Esophagus squamous epithelium (tissue), 5 donors: Measurements from ENCODE around the gene SARM1. TPM values are rescaled to one million over a fixed set of nuclear protein-coding genes. Genes with fewer than 3 reads are reported as not detected.

Experiments
- DNase-seq: peaks from one replicate; lab custom pipeline; 2025; lab: John Stamatoyannopoulos, UW
- H3K27ac ChIP-seq, 4 donors: fragments of 200-600 bp; sonication (generic); one replicate each; pipeline ENCODE4 v1.5.1; 2016 to 2019; ENCODE audit warnings: mild to moderate bottlenecking in 1 of 4
- H3K27me3 ChIP-seq, 4 donors: fragments of 200-600 bp; sonication (generic); 1 replicate in 3 of 4; 2 replicates in 1 of 4; pipeline versions ENCODE4 v1.5.1 to v1.6.0; 2017 to 2021; ENCODE audit warnings: antibody characterized with exemption in 1 of 4
- H3K36me3 ChIP-seq, 3 donors: fragments of 200-600 bp; sonication (generic); one replicate each; pipeline ENCODE4 v1.5.1; 2016 to 2019
- H3K4me1 ChIP-seq, 3 donors: fragments of 200-600 bp; sonication (generic); one replicate each; pipeline ENCODE4 v1.5.1; 2017 to 2019
- H3K4me3 ChIP-seq, 4 donors: fragments of 200-600 bp; sonication (generic); 1 replicate in 3 of 4; 2 replicates in 1 of 4; pipeline ENCODE4 v1.5.1; 2016 to 2019; ENCODE audit warnings: mild to moderate bottlenecking in 2 of 4, moderate library complexity in 1 of 4
- H3K9me3 ChIP-seq, 3 donors: fragments of 200-600 bp; sonication (generic); one replicate each; pipeline ENCODE4 v1.5.1; 2016 to 2019
- POLR2A ChIP-seq, 4 donors: fragments of 450-650 bp; IDR thresholded peaks; one replicate each; pipeline ENCODE4 v1.6.1; 2017; ENCODE audit warnings: antibody characterized with exemption in 4 of 4, mild to moderate bottlenecking in 4 of 4, moderate library complexity in 3 of 4
- WGBS, 2 donors: methylation state at CpG; one replicate each; pipeline ENCODE4 v1.1.5; 2018; 5-methylcytosine and 5-hydroxymethylcytosine counted together
- intact Hi-C: fragments of 100-400 bp; cut with DNase I; formaldehyde crosslinking; loops from one replicate; pipeline ENCODE4 v1.15.0; 2022
- total RNA-seq, 4 donors: library from RNA; depleted of rRNA; stranded (reverse); fragments of >200 nt; gene quantifications; one replicate each; pipeline ENCODE4 v1.1.0, GENCODE V29; 2016
- TF ChIP-seq, protein P1 (sequence below), 6 experiments: fragments of 450-650 bp in 4 of 6; fragments of 200-600 bp in 2 of 6; sonication (generic) in 2 of 6; IDR thresholded peaks; one replicate each; pipeline ENCODE4 v1.5.1; 2016 to 2019; ENCODE audit warnings: antibody characterized with exemption in 6 of 6, mild to moderate bottlenecking in 4 of 6, moderate library complexity in 4 of 6
- donor health status: DM: yes; HTN: yes; CAD: no.

Gene SARM1
- total RNA-seq, 4 donors from 2014 or later = 1.1 to 7.2 (median 2.5) TPM

DNA sequence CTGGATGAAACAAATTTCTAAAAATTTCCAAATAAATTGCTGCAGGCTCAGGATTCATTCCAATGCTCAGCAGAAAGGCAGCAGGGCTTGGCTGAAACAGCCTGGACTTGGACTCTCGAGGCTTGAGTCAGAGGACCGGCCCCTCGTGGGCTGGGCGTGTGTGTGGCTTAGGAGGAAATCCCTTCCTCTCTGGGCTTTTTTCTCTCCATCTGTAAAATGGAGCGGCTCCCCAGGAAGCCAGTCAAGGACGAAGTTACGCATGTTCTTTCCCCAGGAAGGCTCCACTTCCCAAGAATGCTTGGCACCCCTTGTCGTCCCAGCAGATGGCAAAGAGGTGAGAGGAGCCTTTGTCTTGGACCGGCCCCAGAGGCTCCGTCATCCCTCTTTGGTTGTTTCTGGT, 21.0 kb downstream of the SARM1 start:
- Histone ChIP-seq H3K9me3 (no peaks in the 10 kb centered on the region), H3K4me3 (no peak overlapping the region), H3K27me3 (no peaks in the 10 kb centered on the region), H3K36me3 (peaks cover 0 to 98% (median 11%) of the 10 kb centered on the region in 3 donors), H3K4me1 (no peaks in the 10 kb centered on the region), H3K27ac (no peak overlapping the region)
- WGBS, 2 donors = 70 to 72% methylated on average over 8 to 10 of the region's 10 CpGs
- TF ChIP-seq POLR2A (IDR thresholded peaks at IDR 0.05) = no peak
- TF ChIP-seq, protein P1, sequence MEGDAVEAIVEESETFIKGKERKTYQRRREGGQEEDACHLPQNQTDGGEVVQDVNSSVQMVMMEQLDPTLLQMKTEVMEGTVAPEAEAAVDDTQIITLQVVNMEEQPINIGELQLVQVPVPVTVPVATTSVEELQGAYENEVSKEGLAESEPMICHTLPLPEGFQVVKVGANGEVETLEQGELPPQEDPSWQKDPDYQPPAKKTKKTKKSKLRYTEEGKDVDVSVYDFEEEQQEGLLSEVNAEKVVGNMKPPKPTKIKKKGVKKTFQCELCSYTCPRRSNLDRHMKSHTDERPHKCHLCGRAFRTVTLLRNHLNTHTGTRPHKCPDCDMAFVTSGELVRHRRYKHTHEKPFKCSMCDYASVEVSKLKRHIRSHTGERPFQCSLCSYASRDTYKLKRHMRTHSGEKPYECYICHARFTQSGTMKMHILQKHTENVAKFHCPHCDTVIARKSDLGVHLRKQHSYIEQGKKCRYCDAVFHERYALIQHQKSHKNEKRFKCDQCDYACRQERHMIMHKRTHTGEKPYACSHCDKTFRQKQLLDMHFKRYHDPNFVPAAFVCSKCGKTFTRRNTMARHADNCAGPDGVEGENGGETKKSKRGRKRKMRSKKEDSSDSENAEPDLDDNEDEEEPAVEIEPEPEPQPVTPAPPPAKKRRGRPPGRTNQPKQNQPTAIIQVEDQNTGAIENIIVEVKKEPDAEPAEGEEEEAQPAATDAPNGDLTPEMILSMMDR (IDR thresholded peaks at IDR 0.05) = no peak
- DNase-seq = no peak
- intact Hi-C loops = no loop called here

DNA sequence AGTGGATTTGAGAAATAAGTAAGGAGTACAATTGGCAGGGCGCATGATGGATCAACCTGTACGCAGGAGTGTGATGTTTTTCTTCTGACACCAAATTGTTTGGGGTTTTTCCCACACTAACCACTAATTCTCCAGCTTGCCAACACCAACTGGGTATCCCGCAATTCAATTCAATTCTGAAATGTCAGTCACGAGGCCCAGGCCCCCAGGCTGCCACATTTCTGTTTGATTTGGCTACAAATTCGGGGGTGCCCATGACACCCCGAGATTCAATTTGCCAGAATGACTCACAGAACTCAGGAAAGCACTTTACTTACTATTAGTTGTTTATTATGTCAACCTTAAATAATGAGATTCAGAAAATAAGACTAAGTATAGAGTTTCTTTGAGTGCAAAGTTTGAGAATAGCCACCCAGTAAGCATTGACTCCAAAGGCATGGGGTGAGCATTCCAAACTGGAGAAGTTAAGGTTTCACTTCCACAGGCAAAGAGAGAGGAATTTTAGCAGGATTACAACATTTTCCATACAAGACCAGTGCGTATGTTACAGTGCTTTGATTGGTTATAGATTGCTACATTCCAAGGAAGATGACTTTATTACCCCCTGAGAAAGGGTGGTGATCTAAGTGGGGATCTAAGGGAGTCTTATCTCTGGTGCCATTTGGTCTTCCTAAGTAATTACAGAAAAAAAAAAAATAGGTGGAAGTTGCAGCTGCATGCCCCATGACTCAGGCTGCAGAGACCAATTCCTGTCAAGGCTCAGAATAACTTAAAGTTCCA, 23.0 kb downstream of the SARM1 start:
- WGBS, 2 donors = 51 to 73% methylated on average over 7 of the region's 7 CpGs
- intact Hi-C loops = no loop called here
- Histone ChIP-seq H3K9me3 (no peaks in the 10 kb centered on the region), H3K27ac (no peak overlapping the region), H3K36me3 (peaks cover 0 to 97% (median 11%) of the 10 kb centered on the region in 3 donors), H3K4me1 (no peaks in the 10 kb centered on the region), H3K4me3 (no peak overlapping the region), H3K27me3 (no peaks in the 10 kb centered on the region)
- DNase-seq = no peak
- no peak for TF ChIP-seq POLR2A (IDR thresholded peaks at IDR 0.05)
- TF ChIP-seq, protein P1 (IDR thresholded peaks at IDR 0.05) = no peak

- no peak overlapping the region for H3K4me3 ChIP-seq
- DNase-seq = no peak
- no peaks in the 10 kb centered on the region for H3K4me1 ChIP-seq
- H3K27me3 ChIP-seq = no peaks in the 10 kb centered on the region
- intact Hi-C loops = no loop called here
- TF ChIP-seq POLR2A (IDR thresholded peaks at IDR 0.05) = no peak
- TF ChIP-seq, protein P1 (IDR thresholded peaks at IDR 0.05) = no peak
- peaks cover 0 to 96% (median 11%) of the 10 kb centered on the region in 3 donors for H3K36me3 ChIP-seq
- WGBS, 2 donors = 56 to 78% methylated on average over 2 of the region's 2 CpGs
- H3K27ac ChIP-seq = no peak overlapping the region
- H3K9me3 ChIP-seq = no peaks in the 10 kb centered on the region
These were observed 23.9 kb downstream of the SARM1 start for GRCh38 chr17:28395426-28395825.

DNA sequence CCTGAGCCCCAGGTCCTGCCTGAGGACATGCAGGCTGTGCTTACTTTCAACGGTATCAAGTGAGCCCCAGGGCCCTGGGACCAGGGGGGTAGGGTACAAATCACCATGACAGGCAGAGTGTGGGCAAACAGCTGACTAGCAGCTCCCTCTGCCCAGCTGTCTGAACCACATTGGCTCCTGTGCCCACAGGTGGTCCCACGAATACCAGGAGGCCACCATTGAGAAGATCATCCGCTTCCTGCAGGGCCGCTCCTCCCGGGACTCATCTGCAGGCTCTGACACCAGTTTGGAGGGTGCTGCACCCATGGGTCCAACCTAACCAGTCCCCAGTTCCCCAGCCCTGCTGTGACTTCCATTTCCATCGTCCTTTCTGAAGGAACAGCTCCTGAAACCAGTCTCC, 24.5 kb downstream of the SARM1 start:
- H3K4me3 ChIP-seq = no peak overlapping the region
- no peaks in the 10 kb centered on the region for H3K27me3 ChIP-seq
- peaks cover 0 to 94% (median 11%) of the 10 kb centered on the region in 3 donors for H3K36me3 ChIP-seq
- no peaks in the 10 kb centered on the region for H3K9me3 ChIP-seq
- intact Hi-C loops = no loop called here
- no peak for DNase-seq
- H3K27ac ChIP-seq = no peak overlapping the region
- TF ChIP-seq, protein P1 (IDR thresholded peaks at IDR 0.05) = no peak
- no peak for TF ChIP-seq POLR2A (IDR thresholded peaks at IDR 0.05)
- H3K4me1 ChIP-seq = no peaks in the 10 kb centered on the region
- 77% methylated on average over 4 of the region's 6 CpGs; no CpG with 5 or more reads in 1 of the 2 donors for WGBS, 2 donors

- intact Hi-C loops = no loop called here
These were observed 25.2 kb downstream of the SARM1 start for GRCh38 chr17:28396635-28397239.

More at GRCh38 chr17:28396635-28397239, 25.2 kb downstream of the SARM1 start:
- Histone ChIP-seq H3K27ac (no peak overlapping the region), H3K36me3 (peaks cover 0 to 92% (median 11%) of the 10 kb centered on the region in 3 donors), H3K4me1 (no peaks in the 10 kb centered on the region), H3K27me3 (no peaks in the 10 kb centered on the region), H3K9me3 (no peaks in the 10 kb centered on the region), H3K4me3 (no peak overlapping the region)
- WGBS, 2 donors = 53 to 100% methylated on average over 1 to 3 of the region's 6 CpGs
- TF ChIP-seq, protein P1 (IDR thresholded peaks at IDR 0.05) = no peak
- no peak for TF ChIP-seq POLR2A (IDR thresholded peaks at IDR 0.05)
- DNase-seq = no peak
